Measurements from ENCODE around the gene OR4N2. TPM values are rescaled to one million over a fixed set of nuclear protein-coding genes. Genes with fewer than 3 reads are reported as not detected.

Gene OR4N2
- total and polyA plus RNA-seq, 10 of the 15 experiments (the other 5 are each of a cell fraction or from before 2014, with no cell fraction given) = not detected

- H3K27ac ChIP-seq (ENCODE audit: control insufficient read depth, insufficient read depth) = no peak overlapping the region
- H2AFZ ChIP-seq (ENCODE audit: control insufficient read depth, low read depth, low read length) = no peak overlapping the region
- DNase-seq (ENCODE audit: low read depth, low spot score) (no peak), FAIRE-seq (no peak), ATAC-seq (no peak)
- in situ Hi-C loops (cut with MboI) = no loop called here
- H3K4me3 ChIP-seq = no peak overlapping the region
- H3K9ac ChIP-seq (ENCODE audit: control insufficient read depth, insufficient read depth, low read length) = no peak overlapping the region
- CTCF ChIA-PET = no interaction called here
- SMC1A ChIA-PET (ENCODE audit: uncharacterized antibody, unreplicated experiment) = no interaction called here
- no peaks in the 10 kb centered on the region for H3K36me3 ChIP-seq (ENCODE audit: control insufficient read depth in 2 of 2, insufficient read depth in 2 of 2, low read length in 1 of 2)
- TF ChIP-seq ZSCAN29 (IDR thresholded peaks at IDR 0.05) = no peak
- TF ChIP-seq NFXL1 (IDR thresholded peaks at IDR 0.05; ENCODE audit: borderline replicate concordance) = no peak
- TF ChIP-seq RUNX3 (IDR thresholded peaks at IDR 0.05; ENCODE audit: low read length) = no peak
- TF ChIP-seq ZZZ3 (IDR thresholded peaks at IDR 0.05; ENCODE audit: control insufficient read depth, insufficient read length, low read depth) = no peak
- TF ChIP-seq ZBTB11 (CRISPR knock-in tag; IDR thresholded peaks at IDR 0.05) = no peak
- TF ChIP-seq STAT3 (IDR thresholded peaks at IDR 0.05; ENCODE audit: low read depth, low read length) = no peak
- TF ChIP-seq NFYA (IDR thresholded peaks at IDR 0.05; ENCODE audit: borderline replicate concordance, low read depth, low read length) = no peak
- no peak for TF ChIP-seq ZNF217 (IDR thresholded peaks at IDR 0.05)
- no peak for TF ChIP-seq DPF2 (IDR thresholded peaks at IDR 0.05)
- no peak for TF ChIP-seq ZBTB33 (IDR thresholded peaks at IDR 0.05)
- TF ChIP-seq E4F1 (IDR thresholded peaks at IDR 0.05; ENCODE audit: borderline replicate concordance, partially characterized antibody) = no peak
- TF ChIP-seq CTCF (IDR thresholded peaks at IDR 0.05 in 2 of 3, conservative IDR thresholded peaks at IDR 0.05 in 1 of 3; ENCODE audit: control insufficient read depth in 2 of 3, extremely low read depth in 1 of 3, insufficient read depth in 1 of 3, low read depth in 3 of 3, low read length in 3 of 3) = no peak
- intact Hi-C loops (cut with micrococcal nuclease; ENCODE audit: unreplicated experiment) = no loop called here
- POLR2A ChIA-PET = no interaction called here
- H4K20me1 ChIP-seq (ENCODE audit: control insufficient read depth, insufficient read depth) = no peaks in the 10 kb centered on the region
- H3K79me2 ChIP-seq (ENCODE audit: control insufficient read depth, insufficient read depth, low read length) = no peaks in the 10 kb centered on the region
- no peak overlapping the region for H3K4me2 ChIP-seq (ENCODE audit: control insufficient read depth, insufficient read depth)
- no peaks in the 10 kb centered on the region for H3K9me3 ChIP-seq (replicated peaks; ENCODE audit: control insufficient read depth, insufficient read depth, low read length)
- BruUV-seq (replicated peaks) = no TSS peak
- no peaks in the 10 kb centered on the region for H3K4me1 ChIP-seq (ENCODE audit: control insufficient read depth, insufficient read depth, low read length)
- WGBS (ENCODE audit: insufficient coverage, insufficient replicate concordance, low lambda C conversion rate, missing lambda C conversion rate) = 0% methylated on average over 1 of the region's 1 CpG
- RAD21 ChIA-PET (ENCODE audit: unreplicated experiment) = no interaction called here
- H3K27me3 ChIP-seq (replicated peaks in 1 of 2; ENCODE audit: control insufficient read depth in 2 of 2, insufficient read depth in 2 of 2, low read length in 1 of 2) = no peaks in the 10 kb centered on the region
These were observed 28.0 kb upstream of the OR4N2 start for GRCh38 chr14:19775587-19775986.
